MG63 (cell line): Measurements from ENCODE around the gene KCTD10. TPM values are rescaled to one million over a fixed set of nuclear protein-coding genes. Genes with fewer than 3 reads are reported as not detected.

Source experiments
- DNase-seq: peaks from one replicate; pipeline ENCODE4 v3.0.0-alpha.2; 2020
- H3K27me3 ChIP-seq: fragments of 250-450 bp; sonication (Bioruptor Pico); 2 replicates; pipeline ENCODE4 v1.5.1; 2020; ENCODE audit warnings: mild to moderate bottlenecking, moderate library complexity
- H3K36me3 ChIP-seq: fragments of 250-450 bp; sonication (Bioruptor Pico); 2 replicates; pipeline ENCODE4 v1.5.1; 2020; ENCODE audit warnings: mild to moderate bottlenecking, moderate library complexity
- H3K4me3 ChIP-seq: fragments of 250-450 bp; sonication (Bioruptor Pico); 2 replicates; pipeline ENCODE4 v1.5.1; 2020; ENCODE audit warnings: mild to moderate bottlenecking, moderate library complexity
- H3K9me3 ChIP-seq: fragments of 250-450 bp; sonication (Bioruptor Pico); 2 replicates; pipeline ENCODE4 v1.5.1; 2020; ENCODE audit warnings: mild to moderate bottlenecking, moderate library complexity
- total RNA-seq: library from RNA; depleted of rRNA; stranded (reverse); fragments of >200 nt; shearing (Covaris generic); gene quantifications from 2 replicates; pipeline ENCODE4 v1.2.3, GENCODE V29; 2014; ENCODE audit warnings: low replicate concordance

Gene KCTD10
- total RNA-seq, 1 experiment from 2014 or later = 101 TPM

DNA sequence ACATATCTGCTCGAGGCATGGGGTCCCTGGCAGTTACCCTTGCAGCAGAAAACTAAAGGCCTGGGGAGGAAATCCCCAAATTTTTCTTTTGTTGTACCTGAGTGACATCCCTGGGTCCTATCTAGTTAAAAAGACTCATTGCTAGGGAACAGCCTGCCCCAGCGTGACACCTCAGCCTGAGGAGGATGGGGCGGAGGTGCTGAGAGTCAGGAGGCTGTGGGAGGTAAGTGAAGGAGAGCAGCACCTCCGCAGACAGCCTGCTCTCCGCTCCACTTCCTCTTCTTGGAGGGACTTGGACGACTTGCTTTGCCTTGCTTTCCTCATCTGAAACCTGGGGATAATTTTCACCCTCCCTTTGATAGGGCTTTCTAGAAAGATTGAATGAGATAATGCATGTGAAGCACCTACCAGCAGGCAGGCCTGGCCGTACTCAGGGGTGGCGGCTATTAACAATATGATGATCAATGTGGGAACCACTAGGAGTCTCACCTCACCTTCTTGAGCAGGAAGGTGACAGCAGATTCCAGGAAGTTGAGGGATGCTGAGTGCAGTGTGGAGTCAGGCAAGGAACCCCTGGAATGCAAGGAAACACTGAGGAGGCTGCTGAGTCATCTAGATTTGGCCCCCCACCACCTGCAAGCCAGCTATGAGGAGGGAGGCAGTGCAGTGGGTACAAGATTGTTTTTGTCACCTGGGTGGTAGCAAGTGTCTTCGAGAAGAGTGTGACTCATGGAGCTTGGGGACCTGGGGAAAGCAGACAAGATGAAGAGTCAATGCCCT lies 23.5 kb upstream of the KCTD10 start:
- Histone ChIP-seq H3K27me3 (no peaks in the 10 kb centered on the region), H3K4me3 (no peak overlapping the region), H3K9me3 (no peaks in the 10 kb centered on the region), H3K36me3 (peaks cover 44% of the 10 kb centered on the region)
- DNase-seq = no peak

DNA sequence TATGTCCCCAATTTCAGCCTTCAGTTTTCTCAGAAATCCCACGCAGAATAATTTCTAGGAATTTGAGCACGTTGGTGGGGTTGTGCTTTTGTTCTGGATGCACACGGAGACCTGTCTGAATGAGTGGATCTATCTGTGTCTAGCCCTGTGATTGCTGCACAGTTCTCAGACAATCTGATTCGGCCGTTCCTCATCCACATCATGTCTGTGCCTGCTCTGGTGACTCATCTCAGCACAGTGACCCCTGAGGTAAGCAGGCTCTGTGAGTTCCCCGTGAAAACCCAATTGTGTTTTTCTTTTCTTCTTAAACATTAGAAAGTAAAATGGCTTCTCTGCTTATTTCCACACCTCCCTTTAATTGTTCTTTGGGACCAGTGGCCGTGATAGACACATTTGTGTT lies 20.6 kb upstream of the KCTD10 start:
- no peaks in the 10 kb centered on the region for H3K27me3 ChIP-seq
- H3K4me3 ChIP-seq = no peak overlapping the region
- H3K9me3 ChIP-seq = no peaks in the 10 kb centered on the region
- DNase-seq = no peak
- peaks cover 42% of the 10 kb centered on the region for H3K36me3 ChIP-seq

DNA sequence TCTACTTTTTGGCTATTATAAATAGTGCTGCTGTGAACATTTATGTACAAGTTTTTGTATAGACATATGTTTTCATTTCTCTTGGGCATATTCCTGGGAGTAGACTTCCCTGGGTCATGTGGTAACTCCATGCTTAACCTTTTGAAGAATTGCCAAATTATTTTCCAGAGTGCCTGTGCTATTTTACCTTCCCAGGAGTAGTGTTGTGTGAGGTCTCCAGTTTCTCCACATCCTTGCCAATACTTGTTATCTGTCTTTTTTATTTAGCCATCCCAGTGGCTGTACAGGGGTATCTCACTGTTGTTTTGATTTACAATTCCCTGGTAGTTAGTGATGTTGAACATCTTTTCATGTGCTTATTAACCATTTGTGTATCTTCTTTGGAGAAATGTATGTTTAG lies 19.2 kb upstream of the KCTD10 start:
- Histone ChIP-seq H3K36me3 (peaks cover 45% of the 10 kb centered on the region), H3K4me3 (no peak overlapping the region)
- no peak for DNase-seq

DNA sequence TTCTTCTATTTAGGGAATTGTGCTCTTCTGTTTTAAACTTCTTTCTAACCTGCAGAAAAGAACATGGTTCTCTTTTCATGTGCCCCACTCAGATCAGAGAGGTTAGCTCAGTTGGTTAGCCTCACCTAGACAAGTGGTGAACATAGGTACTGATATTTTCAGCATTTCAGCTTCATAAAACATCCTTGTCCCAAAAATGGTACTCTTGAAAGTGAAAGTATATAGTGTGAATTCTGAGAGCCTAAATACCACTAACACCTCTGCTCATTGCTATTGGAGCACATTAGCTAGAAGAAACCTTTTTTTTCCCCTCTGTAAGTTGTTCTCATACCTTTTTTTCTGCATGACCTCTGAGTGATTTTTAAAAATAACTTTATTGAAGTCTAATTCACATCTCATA lies 17.9 kb upstream of the KCTD10 start:
- H3K36me3 ChIP-seq = peaks cover 53% of the 10 kb centered on the region
- no peak overlapping the region for H3K4me3 ChIP-seq
- no peak for DNase-seq
- no peaks in the 10 kb centered on the region for H3K27me3 ChIP-seq
- H3K9me3 ChIP-seq = no peaks in the 10 kb centered on the region

More for the DNA sequence above, 19.2 kb upstream of the KCTD10 start:
- Histone ChIP-seq H3K27me3 (no peaks in the 10 kb centered on the region), H3K9me3 (no peaks in the 10 kb centered on the region)

DNA sequence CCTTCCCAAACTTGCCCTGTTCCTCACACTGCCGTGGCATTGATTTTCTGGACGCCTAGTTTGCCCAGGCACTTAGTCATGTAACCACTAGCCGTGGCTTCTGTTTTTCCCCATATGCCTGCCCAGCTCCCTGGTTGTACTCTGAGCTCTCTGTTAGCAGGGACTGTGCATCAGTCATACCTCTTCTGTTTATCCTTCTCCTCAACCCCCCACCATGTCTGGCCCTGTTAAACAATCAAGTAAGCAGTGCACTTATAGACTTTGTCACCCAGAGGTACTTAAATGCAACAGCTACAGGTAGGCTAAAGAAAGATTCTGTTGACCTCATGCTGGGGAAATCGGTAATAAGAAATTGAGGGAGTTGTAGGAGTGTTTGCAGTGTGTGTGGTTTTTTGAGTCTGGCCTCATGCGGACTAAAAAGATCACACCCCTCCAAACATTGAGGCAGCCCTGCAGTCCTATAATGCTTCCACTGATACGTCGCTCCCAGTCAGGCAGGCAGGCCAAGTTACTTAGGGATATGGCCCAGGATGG lies 17.3 kb upstream of the KCTD10 start:
- H3K27me3 ChIP-seq = no peaks in the 10 kb centered on the region
- H3K36me3 ChIP-seq = peaks cover 56% of the 10 kb centered on the region
- no peak overlapping the region for H3K4me3 ChIP-seq
- no peaks in the 10 kb centered on the region for H3K9me3 ChIP-seq
- DNase-seq = no peak

DNA sequence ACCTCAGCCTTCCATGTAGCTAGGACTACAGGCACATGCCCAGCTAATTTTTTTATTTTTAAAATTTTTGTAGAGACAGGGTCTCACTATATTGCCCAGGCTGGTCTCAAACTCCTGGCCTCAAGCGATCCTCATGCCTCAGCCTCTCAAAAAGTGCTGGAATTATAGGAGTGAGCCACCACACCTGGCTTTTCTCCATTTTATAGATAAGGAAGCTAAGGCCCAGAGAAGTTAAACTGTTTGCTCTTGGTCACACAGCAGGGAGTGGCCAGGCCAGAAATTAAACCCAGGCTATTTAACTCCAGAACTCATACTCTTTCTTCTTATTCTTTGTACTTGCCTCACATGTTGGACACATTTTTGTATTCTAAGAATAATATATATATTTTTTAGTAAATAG lies 16.8 kb upstream of the KCTD10 start:
- H3K36me3 ChIP-seq = peaks cover 58% of the 10 kb centered on the region
- DNase-seq = no peak
- H3K9me3 ChIP-seq = no peaks in the 10 kb centered on the region; the same call in 1 of the 2 replicates
- no peaks in the 10 kb centered on the region for H3K27me3 ChIP-seq
- H3K4me3 ChIP-seq = no peak overlapping the region

DNA sequence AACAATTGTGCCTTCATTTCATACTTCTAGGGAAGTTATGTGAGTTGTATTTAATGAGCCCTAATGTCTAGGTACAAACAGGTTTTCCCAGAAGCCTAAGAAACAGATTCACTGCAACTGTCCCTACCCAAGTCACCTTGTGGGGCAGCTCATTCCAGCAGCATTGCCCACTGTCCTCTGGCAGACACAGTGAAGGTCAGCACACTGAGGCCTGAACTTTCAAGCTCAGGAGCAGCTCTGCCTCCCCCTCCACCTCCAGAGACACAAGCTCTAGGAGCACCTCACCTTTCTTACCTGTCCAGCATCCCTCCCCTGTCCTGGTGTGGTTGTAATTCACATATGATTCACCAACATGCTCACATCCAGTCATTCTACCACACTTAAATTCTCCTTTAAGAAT lies 16.0 kb upstream of the KCTD10 start:
- no peaks in the 10 kb centered on the region for H3K27me3 ChIP-seq
- H3K36me3 ChIP-seq = peaks cover 65% of the 10 kb centered on the region
- H3K4me3 ChIP-seq = no peak overlapping the region
- no peaks in the 10 kb centered on the region; the same call in 1 of the 2 replicates for H3K9me3 ChIP-seq
- no peak for DNase-seq

DNA sequence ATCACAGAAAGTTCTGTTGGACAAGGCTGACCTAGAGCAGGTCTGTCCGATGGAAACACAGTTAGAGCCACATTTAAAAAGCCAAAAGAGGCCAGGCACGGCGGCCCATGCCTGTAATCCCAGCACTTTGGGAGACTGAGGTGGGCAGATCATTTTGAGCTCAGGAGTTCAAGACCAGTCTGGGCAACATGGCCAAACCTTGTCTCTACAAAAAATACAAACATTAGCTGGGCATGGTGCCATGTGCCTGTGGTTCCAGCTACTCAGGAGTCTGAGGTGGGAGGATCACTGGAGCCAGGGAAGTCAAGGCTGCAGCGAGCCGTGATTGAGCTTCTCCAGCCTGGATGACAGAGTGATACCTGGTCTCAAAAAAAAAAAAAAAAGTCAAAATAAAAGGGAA lies 15.3 kb upstream of the KCTD10 start:
- no peaks in the 10 kb centered on the region; the same call in 1 of the 2 replicates for H3K9me3 ChIP-seq
- DNase-seq = no peak
- H3K36me3 ChIP-seq = peaks cover 65% of the 10 kb centered on the region
- H3K27me3 ChIP-seq = no peaks in the 10 kb centered on the region
- H3K4me3 ChIP-seq = no peak overlapping the region

DNA sequence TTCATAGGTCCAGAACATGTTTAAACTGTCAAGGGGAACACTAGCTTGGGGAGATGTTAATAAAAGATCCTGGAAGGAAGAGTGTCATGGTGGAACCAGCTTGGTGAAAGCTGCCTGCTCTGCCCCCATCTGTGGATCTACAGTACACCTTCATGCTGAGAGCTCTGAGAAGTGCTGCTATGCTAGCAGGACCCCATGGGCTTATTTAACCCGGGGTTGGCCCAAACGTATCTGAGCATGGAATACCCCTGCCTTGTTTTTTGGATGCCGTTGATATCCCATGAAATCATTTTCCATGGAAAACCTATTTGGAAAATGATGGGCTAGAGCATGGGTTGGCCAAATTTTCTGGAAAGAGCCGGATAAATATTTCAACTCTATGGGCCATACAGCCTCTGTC lies 14.6 kb upstream of the KCTD10 start:
- H3K27me3 ChIP-seq = no peaks in the 10 kb centered on the region
- no peak overlapping the region for H3K4me3 ChIP-seq
- H3K9me3 ChIP-seq = no peaks in the 10 kb centered on the region; the same call in 1 of the 2 replicates
- DNase-seq = no peak
- peaks cover 65% of the 10 kb centered on the region for H3K36me3 ChIP-seq

DNA sequence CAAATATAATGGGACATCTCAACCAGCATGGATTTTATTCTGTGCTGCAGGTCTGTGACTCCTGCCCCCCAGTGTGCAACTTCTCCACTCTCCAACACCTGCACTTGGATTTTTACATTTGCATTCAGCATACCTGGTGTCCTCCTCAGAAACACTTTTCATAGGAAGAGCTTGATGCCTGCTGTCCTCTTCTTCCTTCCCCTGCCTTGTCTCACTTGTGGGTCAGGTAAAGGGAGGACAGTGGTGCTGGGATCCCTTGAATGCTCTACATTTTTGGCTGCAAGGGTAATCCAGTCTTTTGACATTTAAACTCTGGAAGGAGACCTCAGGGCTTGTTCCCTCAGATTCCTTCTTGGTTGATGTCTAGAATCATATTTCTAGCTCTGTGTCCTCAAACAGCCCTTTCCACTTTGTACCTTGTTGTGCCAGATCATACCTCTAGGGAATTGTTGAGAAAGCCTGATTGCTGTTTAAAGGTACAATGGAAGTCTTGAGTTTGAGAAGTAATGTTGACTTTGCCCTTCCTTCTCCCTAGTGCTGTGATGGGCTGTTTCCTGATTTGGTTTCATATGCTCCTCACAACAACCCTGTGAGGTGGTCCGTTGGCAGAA lies 13.0 kb upstream of the KCTD10 start:
- no peaks in the 10 kb centered on the region; the same call in 1 of the 2 replicates for H3K9me3 ChIP-seq
- no peaks in the 10 kb centered on the region for H3K27me3 ChIP-seq
- H3K4me3 ChIP-seq = no peak overlapping the region
- peaks cover 67% of the 10 kb centered on the region for H3K36me3 ChIP-seq
- no peak for DNase-seq

DNA sequence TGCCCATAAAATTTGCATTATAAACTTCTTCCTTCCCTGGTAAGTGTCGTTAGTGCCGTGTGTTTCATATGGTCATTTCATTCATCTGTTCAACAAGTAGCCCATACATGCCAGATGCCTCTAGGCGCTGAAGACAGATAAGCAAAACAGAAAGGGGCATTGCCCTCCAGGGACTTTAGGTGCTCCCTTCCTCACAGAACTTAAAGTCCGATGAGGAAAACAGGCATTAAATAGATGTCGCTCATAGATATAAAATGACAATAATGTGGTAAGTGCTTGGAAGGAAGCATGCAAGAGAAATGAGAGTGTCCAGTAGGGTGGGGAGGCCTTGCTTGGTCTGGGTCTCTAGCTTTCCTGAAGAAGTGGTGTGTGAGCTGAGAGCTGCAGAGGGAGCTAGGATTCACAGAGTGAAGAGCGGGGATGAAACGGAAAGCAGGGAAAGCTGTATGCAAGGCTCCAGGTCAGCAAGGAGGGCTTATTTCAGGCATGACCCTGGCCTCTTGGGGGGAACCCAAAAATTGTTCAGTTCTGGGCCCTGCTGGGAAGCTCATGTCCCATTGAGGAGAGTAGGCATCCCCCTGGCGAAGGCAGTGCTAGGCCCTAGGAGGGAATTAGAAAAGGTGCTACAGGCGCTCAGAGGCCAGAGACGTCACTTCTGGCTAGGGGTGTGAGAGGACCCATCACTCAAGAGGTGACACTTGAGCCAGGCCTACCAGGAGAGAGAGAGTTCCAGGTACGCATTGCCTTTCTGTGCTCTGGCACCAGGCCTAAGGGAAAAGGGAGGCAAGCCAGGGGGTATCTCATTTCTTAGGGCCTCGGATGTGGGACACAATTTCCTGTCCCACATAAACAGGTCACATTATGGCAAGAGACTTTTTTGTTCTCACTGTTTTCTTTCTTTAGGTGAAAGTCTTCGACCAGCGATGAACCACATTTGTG lies 12.2 kb upstream of the KCTD10 start:
- peaks cover 65% of the 10 kb centered on the region for H3K36me3 ChIP-seq
- no peaks in the 10 kb centered on the region; the same call in 1 of the 2 replicates for H3K9me3 ChIP-seq
- no peaks in the 10 kb centered on the region for H3K27me3 ChIP-seq
- no peak overlapping the region for H3K4me3 ChIP-seq
- no peak for DNase-seq

DNA sequence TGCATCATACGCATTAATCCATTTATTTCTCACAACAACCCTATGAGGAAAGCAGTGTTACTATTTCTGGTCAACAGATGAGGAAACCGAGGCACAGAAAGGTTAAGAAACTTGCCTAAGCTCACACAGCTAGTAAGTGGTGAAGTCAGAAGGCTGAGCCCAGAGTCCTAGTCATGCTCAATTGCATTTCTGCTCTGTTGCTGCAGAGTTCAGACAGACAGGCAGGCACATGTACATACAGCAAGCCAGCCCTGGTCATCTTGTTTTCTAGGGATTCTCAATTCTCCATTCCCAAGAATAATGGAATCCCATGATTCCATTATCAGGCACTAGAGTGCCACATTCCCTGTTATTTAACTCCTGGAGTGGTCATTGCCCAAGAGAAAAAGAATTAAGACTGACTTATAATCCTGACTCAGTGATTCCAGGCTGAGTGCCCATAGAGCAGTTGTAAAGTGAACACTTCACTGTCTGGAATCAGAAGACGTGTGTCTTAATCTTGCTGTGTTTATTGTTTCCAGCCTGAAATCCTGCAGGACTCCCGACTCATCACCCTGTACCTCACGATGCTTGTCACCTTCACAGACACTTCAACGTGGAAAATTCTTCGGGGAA lies 11.1 kb upstream of the KCTD10 start:
- H3K36me3 ChIP-seq = peaks cover 68% of the 10 kb centered on the region
- DNase-seq = no peak
- H3K4me3 ChIP-seq = no peak overlapping the region

DNA sequence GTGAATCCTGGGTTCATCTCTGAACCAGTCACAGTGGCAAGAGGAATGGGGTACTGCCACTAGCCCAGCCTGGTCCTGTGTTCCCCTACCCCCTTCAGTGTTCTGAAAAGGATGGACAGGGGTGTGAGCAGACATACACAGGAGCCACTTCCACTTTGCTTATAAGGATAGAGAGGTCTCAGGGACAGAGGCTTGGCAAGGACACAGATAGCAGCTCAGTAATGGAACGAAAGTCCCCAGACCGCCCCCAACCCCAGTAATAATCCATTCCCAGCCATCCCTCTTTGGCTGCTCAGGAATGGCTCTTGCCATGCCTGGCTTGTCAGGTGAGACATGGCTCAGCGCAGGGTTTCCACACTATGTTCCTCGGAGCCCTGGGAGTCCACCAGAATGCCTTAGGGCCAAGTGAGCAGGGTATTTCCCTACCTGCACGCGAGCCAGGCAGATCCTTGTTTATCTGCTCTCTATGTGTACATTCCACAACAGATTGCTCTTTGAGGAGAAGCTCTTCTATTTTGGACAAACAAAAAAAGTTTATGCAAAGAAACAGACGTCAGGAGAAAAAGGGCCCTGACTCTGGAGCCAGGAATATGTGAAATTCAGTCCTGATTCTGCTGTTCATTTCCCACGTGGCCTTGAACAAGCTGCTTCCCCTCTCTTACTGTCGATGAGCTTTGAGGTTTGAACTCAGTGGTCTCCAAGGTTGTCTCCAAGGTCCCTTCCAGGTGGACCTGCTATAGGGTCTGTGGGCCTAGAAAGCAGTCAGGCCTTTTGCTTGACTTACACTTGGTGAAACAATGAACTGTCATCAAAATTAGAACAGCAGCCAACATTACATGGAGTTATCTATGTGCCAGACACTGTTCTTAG lies 10.3 kb upstream of the KCTD10 start:
- H3K36me3 ChIP-seq = peaks cover 68% of the 10 kb centered on the region
- H3K4me3 ChIP-seq = no peak overlapping the region
- no peak for DNase-seq
- no peaks in the 10 kb centered on the region for H3K27me3 ChIP-seq
- no peaks in the 10 kb centered on the region; the same call in 1 of the 2 replicates for H3K9me3 ChIP-seq

More for the DNA sequence above, 11.1 kb upstream of the KCTD10 start:
- Histone ChIP-seq H3K9me3 (no peaks in the 10 kb centered on the region; the same call in 1 of the 2 replicates), H3K27me3 (no peaks in the 10 kb centered on the region)

DNA sequence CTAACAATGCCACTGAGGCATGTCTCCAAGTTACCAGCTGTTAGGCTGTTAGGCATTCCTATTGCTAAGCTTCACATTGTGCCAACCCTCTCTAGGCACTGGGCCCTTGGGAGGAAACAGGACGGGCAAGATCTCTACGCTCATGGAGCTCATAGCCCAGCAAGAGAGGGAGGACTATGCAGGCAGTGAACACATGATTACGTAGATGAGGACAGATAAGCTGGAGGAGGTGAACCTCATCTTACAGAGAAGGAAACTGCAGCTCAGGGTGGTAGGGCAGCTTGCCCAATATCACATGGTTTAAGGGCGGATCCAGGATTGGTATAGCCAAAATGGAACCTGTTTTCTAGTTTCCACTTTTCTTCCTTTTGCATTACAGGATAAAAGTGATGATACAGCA lies 8.1 kb upstream of the KCTD10 start:
- H3K27me3 ChIP-seq = no peaks in the 10 kb centered on the region
- no peak overlapping the region for H3K4me3 ChIP-seq
- H3K36me3 ChIP-seq = peaks cover 52% of the 10 kb centered on the region
- no peaks in the 10 kb centered on the region; the same call in 1 of the 2 replicates for H3K9me3 ChIP-seq
- DNase-seq = no peak

DNA sequence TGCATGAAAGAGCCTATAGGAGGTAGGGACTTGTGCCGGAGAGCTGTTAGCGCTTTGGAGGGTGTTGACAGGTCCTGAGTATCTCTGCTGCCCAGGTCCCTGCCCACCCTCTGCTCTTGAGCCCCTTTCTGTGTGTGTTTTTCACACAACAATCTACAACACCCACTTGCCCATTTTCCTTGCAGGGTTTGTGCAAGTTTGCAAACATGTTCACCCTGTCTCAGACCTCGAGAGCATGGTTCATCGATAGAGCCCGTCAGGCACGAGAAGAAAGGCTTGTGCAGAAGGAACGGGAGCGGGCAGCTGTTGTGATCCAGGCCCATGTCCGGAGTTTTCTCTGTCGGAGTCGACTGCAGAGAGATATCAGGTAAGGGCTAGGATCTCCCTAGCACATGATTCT lies 6.2 kb upstream of the KCTD10 start:
- no peak for DNase-seq
- H3K27me3 ChIP-seq = no peaks in the 10 kb centered on the region
- no peak overlapping the region for H3K4me3 ChIP-seq
- no peaks in the 10 kb centered on the region for H3K9me3 ChIP-seq
- H3K36me3 ChIP-seq = peaks cover 40% of the 10 kb centered on the region
